Suprapubic skin (tissue), 4 donors: ENCODE results near the gene TMEM53.

ENCODE experiments used
- CTCF ChIP-seq, 2 donors: fragments of 200-600 bp in 1 of 2; fragments of 450-650 bp in 1 of 2; sonication (generic) in 1 of 2; IDR thresholded peaks; one replicate each; pipeline ENCODE4 v1.5.1; 2016 to 2019; ENCODE audit warnings: antibody characterized with exemption in 2 of 2, mild to moderate bottlenecking in 1 of 2, moderate library complexity in 1 of 2
- EP300 ChIP-seq: sonication (generic); formaldehyde crosslinking; IDR thresholded peaks from one replicate; pipeline ENCODE4 v1.6.1; 2017; ENCODE audit warnings: antibody characterized with exemption
- POLR2A ChIP-seq, 2 donors: fragments of 450-650 bp; IDR thresholded peaks; one replicate each; pipeline ENCODE4 v1.6.1; 2017; ENCODE audit warnings: antibody characterized with exemption in 2 of 2, mild to moderate bottlenecking in 2 of 2, moderate library complexity in 2 of 2
- POLR2AphosphoS5 ChIP-seq, 3 donors: sonication (generic); formaldehyde crosslinking; IDR thresholded peaks; one replicate each; pipeline ENCODE4 v1.6.1; 2017; ENCODE audit warnings: antibody characterized with exemption in 3 of 3

GRCh38 chr1:44620072-44620471, 54.2 kb downstream of the TMEM53 start:
- no peak for TF ChIP-seq CTCF (IDR thresholded peaks at IDR 0.05)
- TF ChIP-seq EP300 = no peak
- TF ChIP-seq POLR2A (IDR thresholded peaks at IDR 0.05) = no peak
- TF ChIP-seq POLR2AphosphoS5 (IDR thresholded peaks at IDR 0.05) = no peak
